ENCODE data around the gene CCDC43.
"Not testable (repeated sequence)": the region's sequence is repeated elsewhere in the genome, so short reads cannot be mapped to it uniquely, and the experiment has no call there.

Gene CCDC43

DNA sequence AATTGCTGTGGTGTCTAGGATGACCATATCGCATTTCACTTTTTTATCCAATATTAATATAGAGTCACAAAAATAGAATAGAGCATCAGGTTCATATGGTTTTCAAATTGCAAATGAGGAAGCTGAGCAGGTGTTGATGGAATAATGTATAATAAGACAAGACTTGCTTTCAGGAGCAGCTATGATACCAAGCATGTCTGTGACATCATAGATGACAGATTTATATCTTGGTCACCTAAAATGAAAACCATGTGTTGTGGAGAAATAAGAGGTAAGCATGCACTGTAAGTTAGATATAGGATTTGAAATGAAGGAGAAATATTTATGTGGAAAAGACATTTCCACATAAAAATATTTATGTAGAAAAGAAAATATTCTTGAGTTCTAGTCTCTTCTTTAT lies 24.7 kb downstream of the CCDC43 start:
- no peak for DNase-seq

DNA sequence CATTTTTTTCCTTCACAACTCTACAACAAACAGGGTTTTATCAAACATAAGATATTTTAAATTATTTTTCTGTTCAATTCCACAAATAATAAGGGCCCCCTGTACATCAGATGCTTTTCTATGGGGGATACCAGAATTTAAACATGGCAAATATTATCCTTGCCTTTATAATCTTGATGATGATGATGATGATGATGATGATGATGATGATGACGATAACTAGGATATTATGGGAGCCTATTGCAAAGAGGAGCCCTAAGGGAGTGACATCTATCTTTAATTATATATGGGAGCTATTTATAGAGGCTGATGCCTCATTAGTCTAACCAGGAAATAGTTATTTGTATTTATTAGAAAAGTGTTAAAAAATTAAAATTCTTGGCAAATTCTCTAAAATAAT lies 26.5 kb downstream of the CCDC43 start:
- DNase-seq: no peak

DNA sequence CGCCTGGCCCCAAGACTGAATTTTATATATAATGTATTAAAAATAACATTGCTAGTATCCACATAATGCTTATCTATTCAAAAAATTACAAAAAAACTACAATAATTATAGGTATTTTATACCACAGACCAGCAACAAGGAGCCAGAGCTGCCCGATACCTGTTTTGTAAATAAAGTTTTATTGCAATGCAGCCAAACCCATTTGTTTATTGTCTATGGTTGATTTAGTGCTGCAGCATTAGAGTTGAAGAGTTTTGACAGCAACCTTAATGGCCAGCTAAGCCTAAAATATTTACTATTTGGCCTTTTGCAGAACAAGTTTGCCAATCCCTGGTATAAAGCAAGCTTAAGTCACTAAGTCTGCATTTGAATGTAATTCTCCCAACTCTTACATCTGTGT lies 27.7 kb downstream of the CCDC43 start:
- no peak for DNase-seq

DNA sequence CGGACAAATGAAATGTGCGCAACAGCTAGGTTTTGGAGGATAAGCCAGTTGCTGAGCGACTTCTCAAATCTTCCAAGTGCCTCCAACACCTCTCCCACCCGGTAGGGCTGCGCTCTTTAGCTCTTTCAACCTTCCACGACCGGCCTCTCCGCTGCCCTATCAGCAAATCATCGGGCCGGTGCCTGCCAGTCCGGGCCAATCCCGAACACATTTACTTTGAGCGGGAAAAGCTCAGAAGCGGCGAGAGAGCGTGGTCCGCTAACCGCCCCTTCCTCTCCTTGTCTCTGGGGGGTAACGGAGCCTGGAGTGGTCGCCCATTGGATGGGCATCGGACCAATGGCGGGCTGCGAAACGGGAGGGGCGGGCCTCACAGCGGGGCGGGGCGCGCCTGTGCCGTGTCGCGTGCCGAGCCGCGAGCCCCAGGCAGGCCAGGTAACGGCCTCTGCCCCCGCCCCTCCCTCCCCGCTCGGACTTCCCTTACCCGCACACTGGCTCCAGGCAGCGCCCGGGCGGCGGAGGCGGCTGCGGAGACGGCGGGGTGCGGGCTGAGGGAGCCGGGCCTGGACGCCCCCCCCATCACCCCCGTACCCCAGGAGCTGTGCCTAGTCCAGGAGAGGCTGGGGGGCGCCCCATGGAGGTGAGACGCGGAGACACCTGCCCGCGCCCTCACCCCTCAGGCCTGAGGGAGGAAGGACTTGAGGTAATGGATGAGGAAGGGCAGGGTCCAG lies 33.4 kb downstream of the CCDC43 start, which contains the start of gene MEIOC:
MEIOC (plus strand) TSS at position 486 of the 728 bp plus-strand sequence; CDS start at position 632, 146 bp downstream.
- DNase-seq: peak; percentile 94

DNA sequence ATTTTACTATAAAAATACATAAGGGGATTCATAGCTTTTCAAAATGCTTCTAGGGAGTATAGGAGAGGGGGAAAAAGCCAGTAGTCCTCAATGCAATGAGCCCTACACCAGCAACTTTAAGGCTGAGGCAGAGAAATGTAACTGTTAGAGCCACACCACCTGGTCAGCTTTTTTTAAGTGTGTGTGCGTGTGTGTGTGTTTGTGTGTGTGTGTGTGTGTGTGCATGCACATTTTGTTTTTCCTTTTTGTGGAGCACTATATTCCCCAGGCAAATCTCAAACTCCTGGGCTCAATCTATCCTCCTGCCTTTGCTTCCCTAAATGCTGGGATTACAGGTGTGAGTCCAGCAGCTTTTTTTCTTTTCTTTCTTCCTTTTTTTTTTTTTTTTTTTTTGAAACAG lies 35.6 kb downstream of the CCDC43 start:
- no peak for DNase-seq

DNA sequence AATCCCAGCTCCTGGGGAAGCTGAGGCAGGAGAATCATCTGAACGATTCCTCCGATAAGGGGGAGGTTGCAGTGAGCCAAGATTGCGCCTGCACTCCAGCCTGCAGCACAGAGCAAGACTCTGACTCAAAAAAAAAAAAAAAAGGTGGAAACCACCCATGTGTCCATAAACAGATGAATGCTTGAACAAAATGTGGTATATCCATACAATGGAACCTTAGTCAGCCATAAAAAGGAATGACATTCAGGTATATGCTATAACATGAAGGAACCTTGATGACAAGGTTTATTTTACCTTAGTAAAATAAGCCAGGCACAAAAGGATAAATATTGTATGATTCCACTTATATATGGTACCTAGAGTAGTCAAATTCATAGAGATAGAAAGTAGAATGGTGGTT lies 36.2 kb downstream of the CCDC43 start:
- no peak for DNase-seq

DNA sequence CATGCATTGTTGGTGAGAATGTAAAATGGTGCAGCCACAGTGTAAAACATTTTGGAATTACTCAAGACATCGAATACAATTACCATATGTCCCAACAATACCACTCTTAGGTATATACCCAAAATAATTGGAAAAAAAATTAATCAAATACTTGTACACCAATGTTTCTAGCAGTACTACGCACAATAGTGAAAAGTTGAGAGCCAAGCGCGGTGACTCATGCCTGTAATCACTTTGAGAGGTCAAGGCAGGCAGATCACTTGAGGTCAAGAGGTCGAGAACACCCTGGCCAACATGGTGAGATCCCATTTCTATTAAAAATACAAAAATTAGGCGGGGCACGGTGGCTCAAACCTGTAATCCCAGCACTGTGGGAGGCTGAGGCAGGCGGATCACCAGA lies 36.8 kb downstream of the CCDC43 start:
- no peak for DNase-seq

DNA sequence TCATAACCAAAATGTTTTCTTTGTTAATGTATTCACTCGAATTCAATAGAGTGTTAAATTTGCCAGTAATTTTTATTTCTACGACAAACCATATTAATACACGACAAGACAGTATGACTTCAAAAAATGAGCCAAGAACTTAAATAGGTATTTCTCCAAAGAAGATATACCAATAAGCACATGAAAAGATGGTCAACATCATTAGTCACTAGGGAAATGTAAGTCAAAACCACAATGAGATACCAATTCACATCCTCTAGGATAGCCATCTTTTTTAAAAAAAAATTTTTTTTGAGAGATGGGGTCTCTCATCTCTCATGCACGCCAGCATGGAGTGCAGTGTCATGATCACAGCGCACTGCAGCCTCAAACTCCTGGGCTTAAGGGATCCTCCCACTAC lies 38.3 kb downstream of the CCDC43 start:
- DNase-seq: no peak

DNA sequence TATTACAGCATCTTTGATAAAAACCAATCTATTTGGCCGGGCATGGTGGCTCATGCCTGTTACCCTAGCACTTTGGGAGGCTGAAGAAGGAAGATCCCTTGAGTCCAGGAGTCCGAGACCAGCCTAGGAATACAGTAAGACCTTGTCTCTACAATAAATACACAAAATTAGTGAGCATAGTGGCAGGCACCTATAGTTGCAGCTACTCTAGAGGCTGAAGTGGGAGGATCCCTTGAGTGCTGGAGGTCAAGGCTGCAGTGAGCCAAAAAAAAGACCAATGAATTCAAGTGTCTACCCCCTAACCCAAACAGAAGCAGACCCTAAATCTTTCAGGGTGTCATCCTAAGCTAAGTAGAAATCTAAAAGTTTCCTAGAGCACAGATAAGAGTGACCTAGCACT lies 40.6 kb downstream of the CCDC43 start:
- no peak for DNase-seq

DNA sequence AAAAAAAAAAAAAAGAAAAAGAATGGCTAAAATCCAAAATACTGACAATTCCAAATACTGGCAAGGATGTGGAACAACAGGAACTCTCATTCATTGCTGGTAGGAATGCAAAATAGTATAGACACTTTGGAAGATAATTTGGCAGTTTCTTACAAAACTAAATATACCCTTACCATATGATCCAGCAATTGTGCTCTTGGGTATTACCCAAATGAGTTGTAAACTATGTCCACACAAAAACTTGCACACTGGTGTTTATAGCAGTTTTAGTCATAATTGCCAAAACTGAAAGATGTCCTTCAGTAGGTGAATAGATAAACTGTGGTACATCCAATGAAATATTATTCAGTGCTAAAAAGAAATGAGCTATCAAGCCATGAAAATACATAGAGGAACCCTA lies 41.8 kb downstream of the CCDC43 start:
- DNase-seq: no peak

DNA sequence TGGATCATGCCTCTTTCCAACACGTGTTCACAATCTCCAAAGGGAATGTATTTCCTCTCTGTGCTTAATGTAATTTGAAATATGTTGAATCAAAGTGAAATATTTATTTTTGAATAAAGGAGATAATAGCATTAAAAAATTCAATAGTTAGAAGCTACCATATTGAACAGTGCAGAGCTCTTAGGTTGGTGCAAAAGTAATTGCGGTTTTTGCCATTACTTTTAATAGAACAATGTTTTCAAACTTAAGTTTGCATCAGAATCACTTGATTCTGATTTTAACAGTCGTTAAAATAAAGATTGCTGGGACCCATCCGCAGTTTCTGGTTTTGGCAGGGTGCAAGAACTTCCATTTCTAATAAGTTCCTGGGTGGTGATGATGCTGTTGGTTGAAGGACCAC lies 43.3 kb downstream of the CCDC43 start:
- no peak for DNase-seq

DNA sequence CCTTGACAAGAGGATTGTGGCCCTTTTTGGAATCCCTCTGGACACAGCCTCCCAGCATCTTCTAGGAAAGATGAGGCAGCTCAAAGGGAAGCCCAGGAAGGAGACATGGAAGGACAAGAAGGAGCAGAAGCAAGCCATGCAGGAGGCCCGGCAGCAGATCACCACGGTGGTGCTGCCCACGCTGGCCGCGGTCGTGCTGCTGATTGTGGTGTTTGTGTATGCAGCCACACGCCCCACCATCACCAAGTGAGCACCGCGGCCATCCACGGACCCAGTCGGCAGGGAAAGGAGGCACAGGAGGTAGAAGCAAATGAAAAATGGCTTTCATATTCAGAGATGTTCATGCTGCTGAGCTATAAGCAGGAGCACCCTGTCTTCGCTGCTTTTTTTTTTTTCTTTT lies 44.2 kb downstream of the CCDC43 start:
- DNase-seq: no peak

DNA sequence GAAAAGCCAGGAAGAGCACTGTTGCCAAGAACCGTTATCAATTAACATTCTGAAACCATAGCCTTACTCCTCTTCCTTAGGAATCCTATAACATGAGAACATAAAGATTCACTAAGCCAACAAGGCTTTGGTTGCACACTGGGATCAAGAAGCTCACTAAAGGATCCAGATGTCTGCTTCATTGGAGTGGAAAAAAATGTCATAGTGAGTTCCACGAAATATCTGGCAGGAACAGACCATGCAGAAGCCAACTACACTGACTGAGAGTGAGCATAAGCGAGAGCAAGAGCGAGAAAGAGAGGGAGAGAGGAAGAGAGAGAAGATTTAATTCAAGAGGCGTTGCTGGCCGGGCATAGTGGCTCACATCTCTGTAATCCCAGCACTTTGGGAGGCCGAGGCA lies 46.7 kb downstream of the CCDC43 start:
- DNase-seq: no peak

DNA sequence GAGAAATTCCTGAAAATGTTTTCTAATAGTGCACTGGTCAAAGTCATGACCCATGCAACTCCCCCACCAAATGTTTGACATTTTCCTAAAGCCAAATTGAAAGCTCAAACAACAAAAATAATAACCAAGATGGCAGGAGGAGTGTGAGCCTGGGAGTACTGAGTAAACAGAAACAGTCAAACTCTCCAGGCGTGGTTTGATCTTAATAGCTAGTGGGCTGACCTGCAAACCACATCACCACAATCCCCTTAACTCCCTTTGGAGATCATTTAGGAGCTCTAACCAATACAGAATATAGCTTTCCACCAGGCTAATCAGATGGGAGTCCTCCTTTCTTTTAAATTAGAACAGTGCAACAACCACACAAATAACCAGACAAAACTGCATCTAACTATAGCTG lies 52.5 kb downstream of the CCDC43 start:
- peak; percentile 62 for DNase-seq

DNA sequence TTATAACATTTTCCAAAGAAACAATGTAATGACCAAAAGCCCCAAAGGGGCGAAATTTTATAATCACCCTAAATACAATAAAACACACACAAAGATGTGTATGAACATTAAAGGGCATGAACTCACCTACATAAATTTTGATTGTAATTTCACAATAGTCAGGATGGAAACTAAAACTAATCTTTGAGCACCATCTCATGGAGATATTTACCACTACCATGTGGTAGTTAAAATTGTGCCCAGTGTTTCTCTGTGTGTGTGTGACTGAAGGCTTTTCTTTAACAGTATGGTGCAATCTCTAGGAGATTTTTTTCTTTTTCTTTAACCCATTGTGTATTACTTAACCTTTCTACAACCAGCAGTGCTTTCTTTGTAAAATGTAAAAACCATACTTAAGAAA lies 53.0 kb downstream of the CCDC43 start:
- DNase-seq: peak; percentile 73

DNA sequence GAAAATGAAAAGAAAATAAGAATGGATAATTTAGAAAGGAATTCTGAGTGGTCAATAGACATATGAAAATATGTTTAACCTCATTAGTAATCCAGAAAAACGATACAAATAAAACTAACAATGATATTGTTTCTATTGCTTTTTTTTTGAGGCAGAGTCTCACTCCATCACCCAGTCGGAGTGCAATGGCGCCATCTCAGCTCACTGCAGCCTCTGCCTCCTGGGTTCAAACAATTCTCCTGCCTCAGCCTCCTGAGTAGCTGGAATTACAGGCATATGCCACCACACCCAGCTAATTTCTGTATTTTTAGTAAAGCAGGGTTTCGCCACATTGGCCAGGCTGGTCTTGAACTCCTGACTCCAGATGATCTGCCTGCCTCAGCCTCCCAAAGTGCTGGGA lies 55.2 kb downstream of the CCDC43 start:
- DNase-seq: not testable (repeated sequence)

DNA sequence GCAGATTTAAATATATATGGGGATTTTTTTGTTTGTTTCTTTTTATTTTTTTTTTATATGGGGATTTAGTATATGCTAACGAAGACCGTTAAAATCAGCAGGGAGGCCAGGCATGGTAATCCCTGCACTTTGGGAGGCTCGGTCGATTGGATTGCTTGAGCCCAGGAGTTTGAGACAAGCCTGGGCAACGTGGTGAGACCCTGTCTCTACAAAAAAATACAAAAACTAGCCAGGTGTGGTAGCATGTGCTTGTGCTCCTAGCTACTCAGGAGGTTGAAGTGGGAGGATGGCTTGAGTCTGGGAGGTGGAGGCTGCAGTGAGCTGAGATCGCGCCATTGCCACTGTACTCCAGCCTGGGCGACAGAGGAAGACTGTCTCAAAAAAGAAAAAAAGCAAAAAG lies 55.6 kb downstream of the CCDC43 start:
- no peak for DNase-seq

DNA sequence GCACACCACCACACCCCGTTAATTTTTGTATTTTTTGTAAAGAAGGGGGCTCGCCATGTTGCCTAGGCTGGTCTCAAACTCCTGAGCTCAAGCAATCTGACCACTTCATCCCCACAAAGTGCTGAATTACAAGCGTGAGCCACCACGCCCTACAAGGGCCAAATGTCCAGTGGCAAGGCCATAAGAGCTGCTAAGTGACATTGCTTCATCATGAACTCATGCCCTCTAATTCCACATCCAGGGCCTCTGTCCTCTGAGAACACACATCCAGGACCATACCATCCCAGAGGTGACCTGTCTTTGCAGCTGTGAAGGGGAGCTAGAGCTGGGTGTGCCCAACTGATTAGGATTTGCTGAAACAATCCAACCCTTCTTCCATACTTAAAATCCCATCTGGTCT lies 58.9 kb downstream of the CCDC43 start:
- no peak for DNase-seq

DNA sequence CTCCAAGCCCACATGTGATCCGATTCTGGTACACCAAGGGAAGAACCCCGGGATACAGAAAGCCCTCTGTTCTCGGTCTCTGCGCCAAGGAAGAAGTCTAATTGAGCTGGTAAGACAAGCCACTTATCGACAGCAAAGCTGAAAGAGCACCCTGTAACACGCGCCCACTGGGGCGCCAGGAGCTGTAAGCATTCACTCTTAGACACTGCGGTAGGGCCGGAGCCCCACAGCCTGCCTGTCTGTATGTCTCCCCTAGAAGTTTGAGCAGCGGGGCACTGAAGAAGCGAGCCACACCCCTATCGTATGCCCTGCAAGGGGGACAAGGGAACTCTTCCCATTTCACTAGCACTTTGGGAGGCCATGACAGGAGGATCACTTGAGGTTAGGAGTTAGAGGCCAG lies 60.3 kb downstream of the CCDC43 start:
- no peak for DNase-seq

DNA sequence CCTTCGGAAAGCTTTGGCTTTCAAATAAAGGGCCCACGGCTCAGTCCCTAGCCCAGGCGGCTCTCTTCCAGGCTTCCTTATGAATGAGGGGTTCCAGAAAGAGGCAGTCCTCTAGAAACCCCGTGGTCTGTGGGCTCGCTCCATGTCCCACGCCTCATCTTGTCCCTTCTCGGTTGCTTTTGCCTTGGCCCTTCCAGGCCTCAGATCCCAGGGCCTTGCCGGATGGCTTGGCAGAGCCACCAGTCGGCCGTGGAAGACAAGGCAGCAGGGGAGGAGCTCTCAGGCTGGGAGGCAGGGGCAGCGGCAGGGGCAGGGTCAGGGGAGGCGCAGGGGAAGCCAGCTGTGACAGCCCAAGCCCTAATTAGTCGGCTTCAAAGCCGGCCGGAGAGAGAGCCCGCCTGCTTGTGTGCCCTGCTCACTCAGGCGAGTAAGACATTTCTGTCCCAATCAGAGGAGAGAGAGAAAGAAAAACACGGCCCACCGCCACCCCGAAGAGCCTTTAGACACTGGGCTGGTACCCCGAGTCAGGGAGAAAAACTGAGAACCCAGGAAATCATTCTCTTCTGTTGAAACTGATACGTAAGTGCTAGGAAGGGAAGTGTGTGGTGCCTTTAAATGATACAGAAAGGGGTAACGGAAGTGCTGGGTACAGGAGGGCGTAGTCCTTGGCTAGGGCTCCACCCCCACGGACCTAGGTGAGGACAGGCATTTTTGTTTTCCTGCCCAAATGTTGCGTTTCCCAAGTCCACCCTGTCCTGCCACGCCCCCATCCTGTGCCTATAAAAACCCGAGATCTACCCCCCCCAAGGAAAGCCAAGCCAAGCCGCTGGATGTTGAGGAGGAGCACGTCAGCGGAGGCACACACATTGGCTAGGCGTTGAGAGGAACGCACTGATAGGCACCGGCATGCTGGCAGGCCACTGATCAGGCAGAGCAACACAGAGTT lies 61.1 kb downstream of the CCDC43 start:
- DNase-seq: peak; percentile 97

DNA sequence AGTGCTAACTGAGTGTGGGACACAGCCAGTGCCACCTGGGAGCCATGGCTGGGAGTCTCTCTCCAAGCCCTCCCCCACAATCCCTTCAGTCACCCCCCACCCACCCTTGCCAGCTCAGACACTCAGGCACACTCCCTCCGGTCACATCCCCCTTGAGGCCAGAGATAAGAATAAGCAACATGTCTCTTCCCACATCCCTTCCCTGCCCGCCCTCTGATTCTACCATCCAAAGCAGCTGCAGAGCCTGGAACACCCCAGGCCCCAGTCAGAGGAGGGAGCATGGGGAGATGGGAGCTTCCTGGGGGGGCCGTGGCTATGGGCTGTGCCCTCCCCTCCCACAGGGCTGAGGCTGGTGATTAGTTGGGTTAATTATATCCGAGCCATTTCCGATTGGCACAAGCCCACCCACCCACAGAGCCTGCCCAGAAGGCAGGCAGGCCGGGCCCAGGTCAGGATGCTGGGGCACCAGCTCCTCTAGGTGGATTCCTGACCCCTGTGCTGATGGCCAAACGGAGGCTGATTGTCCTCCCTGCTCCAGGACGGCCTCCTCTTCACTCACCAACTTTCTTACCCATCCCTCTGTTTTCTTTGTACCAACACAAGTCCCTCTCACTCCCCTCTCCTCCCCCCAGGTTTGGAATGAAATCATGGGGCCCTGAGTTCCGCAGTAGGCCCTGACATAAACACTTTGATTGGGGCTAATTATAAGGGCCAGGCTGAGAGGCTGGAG lies 61.9 kb downstream of the CCDC43 start:
- peak; percentile 89 for DNase-seq

Data from NCI-H69 (cell line).